Adrenal gland (tissue), 5 donors: ENCODE measurements around the gene GRID1.

Experiments used
- POLR2A ChIP-seq, 2 donors: fragments of 450-650 bp; IDR thresholded peaks; one replicate each; pipeline ENCODE4 v1.6.1; 2017; ENCODE audit warnings: antibody characterized with exemption in 2 of 2, mild to moderate bottlenecking in 2 of 2, moderate library complexity in 1 of 2
- TF ChIP-seq, protein P1 (sequence below), 6 experiments: fragments of 450-650 bp in 4 of 6; fragments of 200-600 bp in 2 of 6; sonication (generic) in 1 of 6; IDR thresholded peaks; 1 replicate in 5 of 6; 2 replicates in 1 of 6; pipeline versions ENCODE4 v1.5.1 to v1.8.0; 2016 to 2021; ENCODE audit warnings: antibody characterized with exemption in 6 of 6, mild to moderate bottlenecking in 2 of 6, moderate library complexity in 1 of 6
- donor health status: DM: no; HTN: no; CAD: no.

GRCh38 chr10:85596389-85596788 is 770.2 kb downstream of the GRID1 start:
- TF ChIP-seq, protein P1, sequence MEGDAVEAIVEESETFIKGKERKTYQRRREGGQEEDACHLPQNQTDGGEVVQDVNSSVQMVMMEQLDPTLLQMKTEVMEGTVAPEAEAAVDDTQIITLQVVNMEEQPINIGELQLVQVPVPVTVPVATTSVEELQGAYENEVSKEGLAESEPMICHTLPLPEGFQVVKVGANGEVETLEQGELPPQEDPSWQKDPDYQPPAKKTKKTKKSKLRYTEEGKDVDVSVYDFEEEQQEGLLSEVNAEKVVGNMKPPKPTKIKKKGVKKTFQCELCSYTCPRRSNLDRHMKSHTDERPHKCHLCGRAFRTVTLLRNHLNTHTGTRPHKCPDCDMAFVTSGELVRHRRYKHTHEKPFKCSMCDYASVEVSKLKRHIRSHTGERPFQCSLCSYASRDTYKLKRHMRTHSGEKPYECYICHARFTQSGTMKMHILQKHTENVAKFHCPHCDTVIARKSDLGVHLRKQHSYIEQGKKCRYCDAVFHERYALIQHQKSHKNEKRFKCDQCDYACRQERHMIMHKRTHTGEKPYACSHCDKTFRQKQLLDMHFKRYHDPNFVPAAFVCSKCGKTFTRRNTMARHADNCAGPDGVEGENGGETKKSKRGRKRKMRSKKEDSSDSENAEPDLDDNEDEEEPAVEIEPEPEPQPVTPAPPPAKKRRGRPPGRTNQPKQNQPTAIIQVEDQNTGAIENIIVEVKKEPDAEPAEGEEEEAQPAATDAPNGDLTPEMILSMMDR (IDR thresholded peaks at IDR 0.05) = no peak
- TF ChIP-seq POLR2A (IDR thresholded peaks at IDR 0.05) = no peak
